Fibroblast of villous mesenchyme (primary cell): ENCODE results near the gene DPF1. TPM values are rescaled to one million over a fixed set of nuclear protein-coding genes. Genes with fewer than 3 reads are reported as not detected.

ENCODE experiments used
- DNase-seq: peaks from one replicate; pipeline ENCODE4 v3.0.0-alpha.2; 2010; ENCODE audit warnings: low read depth
- H3K4me3 ChIP-seq: 2 replicates; pipeline ENCODE4 v1.5.1; 2011; ENCODE audit warnings: low read depth, mild to moderate bottlenecking, low read length
- total RNA-seq: library from RNA; depleted of rRNA; stranded (reverse); fragments of >200 nt; gene quantifications from 2 replicates; pipeline ENCODE4 v1.2.3, GENCODE V29; 2012
- TF ChIP-seq, protein P1 (sequence below): IDR thresholded peaks from 2 replicates; pipeline ENCODE4 v1.5.1; 2012; ENCODE audit warnings: low read depth, mild to moderate bottlenecking, low read length; ENCODE audit not compliant: insufficient read depth

The DPF1 gene
- total RNA-seq, 1 donor = 1.7 TPM

DNA sequence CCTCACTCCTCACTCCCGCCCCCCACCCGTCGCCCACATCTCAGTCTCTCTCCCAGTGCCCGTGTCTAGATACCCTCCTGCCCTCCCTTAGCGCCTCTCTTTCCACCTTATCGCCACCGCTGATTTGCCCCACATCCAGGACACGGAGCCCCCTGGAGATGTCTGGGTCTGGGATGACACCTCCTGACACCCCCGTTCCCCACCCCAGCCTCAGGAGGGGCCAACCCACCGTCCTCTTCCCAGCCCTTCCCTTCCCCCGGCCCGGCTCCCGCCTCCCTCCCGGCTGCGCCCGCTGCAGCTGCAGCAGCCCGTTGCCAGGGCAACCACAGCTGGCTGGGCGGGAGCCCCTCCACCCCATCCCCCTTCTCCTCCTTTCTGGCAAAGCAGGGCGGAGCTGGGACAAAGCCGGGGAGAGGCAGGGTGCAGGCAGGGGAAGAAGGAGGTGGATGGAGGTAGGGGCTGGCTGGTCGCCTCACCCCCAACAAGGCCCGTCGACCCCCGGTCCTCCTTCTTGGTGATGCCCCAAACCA, 13.5 kb downstream of the DPF1 start:
- peak; percentile 56 for DNase-seq
- TF ChIP-seq, protein P1, sequence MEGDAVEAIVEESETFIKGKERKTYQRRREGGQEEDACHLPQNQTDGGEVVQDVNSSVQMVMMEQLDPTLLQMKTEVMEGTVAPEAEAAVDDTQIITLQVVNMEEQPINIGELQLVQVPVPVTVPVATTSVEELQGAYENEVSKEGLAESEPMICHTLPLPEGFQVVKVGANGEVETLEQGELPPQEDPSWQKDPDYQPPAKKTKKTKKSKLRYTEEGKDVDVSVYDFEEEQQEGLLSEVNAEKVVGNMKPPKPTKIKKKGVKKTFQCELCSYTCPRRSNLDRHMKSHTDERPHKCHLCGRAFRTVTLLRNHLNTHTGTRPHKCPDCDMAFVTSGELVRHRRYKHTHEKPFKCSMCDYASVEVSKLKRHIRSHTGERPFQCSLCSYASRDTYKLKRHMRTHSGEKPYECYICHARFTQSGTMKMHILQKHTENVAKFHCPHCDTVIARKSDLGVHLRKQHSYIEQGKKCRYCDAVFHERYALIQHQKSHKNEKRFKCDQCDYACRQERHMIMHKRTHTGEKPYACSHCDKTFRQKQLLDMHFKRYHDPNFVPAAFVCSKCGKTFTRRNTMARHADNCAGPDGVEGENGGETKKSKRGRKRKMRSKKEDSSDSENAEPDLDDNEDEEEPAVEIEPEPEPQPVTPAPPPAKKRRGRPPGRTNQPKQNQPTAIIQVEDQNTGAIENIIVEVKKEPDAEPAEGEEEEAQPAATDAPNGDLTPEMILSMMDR = no peak
- peak overlapping the region; percentile 25 for H3K4me3 ChIP-seq

DNA sequence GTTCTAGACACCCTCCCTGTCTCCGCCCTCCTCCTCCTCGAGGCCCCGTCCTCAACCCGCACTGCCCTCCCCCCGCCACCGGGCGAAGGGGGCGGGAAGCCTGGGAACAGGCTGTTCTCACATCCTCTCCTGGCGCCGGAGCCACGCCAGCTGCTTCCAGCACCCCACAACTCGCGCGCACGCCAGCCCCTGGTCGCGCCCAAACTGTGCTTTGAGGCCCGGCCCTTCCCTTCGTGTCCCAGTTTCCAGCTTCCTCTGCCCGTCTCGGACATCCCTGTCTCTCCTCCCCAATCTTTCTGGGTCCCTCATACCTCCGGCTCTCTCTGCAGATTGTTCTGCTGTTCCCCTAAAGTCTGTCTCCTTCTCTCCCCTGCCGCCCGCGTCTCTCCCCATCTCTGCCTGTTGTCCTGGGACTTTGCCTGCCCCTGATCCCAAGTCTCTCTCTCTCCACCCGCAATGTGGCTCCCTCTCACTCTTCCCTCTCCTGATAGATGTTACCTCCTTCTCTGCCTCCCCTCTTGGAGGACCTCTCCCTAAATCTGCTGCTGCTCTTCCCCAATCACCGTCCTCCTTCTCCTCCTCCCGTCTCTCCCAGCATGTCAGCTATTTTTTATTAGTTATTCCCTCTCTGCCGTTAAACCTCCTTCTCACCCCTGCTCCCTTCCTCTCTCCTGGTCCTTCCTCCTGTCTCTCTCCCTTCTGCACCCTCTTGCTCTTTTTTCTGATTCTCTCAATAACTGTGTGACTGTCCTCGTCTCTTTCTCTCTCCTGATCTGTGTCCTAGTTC, 14.2 kb downstream of the DPF1 start:
- TF ChIP-seq, protein P1 = no peak
- H3K4me3 ChIP-seq = peak overlapping the region; percentile 25
- peak; percentile 66 for DNase-seq

DNA sequence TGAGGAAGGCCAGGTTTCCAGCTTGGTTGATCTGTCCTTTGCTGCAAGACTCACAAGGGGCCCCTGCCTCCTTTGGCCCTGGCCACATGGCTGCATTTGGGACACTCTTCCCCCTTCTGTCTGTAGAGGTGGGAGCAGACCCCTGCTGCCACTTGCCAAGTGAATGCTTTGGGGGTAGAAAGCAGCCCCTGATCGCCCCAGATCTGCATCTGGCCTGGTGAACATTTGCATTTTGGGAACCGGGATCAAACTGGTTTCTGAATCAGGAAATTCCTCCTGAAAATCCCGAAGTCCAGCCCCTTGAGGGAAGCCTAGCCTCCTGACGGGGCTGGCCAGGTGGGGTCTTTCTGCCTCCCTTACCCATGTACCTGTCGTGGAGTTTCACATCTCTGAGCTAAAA, 14.9 kb downstream of the DPF1 start:
- DNase-seq = no peak
- no peak overlapping the region for H3K4me3 ChIP-seq
- TF ChIP-seq, protein P1 = no peak

DNA sequence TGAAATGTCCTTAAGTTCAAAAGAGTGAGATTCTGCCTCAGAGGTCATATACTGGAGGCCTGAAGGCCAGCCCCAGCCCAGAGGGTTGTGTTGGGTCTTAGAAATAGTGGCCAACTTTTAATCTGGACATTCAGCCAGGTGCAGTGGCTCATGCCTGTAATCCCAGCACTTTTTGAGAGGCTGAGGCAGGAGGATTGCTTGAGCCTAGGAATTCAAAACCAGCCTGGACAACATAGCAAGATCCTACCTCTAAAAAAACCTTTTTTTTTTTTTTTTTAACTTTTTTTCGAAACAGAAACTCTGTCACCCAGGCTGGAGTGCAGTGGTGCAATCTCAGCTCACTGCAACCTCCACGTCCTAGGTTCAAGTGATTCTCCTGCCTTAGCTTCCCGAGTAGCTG, 15.5 kb downstream of the DPF1 start:
- DNase-seq = no peak
- H3K4me3 ChIP-seq = no peak overlapping the region
- TF ChIP-seq, protein P1 = no peak

DNA sequence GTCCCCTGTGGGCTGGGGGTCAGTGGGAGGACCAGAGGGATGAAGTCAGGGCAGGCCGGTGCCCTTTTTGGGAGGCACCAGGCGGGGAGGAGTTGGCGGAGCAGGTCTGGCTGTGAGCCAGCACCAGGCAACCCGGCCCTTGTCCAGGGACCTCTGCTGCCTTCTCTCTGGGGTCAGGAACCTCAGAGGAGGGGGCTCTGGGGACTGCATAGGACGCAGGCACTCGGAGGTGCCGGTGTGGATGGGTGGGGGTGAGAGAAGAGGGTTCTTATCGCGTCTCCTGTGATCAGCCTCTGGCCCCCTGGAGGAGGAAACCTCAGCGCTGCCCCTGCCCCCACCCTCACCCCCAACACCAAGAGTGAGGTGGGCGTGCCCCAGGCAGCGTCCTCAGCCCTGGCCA, 16.5 kb downstream of the DPF1 start:
- TF ChIP-seq, protein P1 = no peak
- no peak overlapping the region for H3K4me3 ChIP-seq
- no peak for DNase-seq

DNA sequence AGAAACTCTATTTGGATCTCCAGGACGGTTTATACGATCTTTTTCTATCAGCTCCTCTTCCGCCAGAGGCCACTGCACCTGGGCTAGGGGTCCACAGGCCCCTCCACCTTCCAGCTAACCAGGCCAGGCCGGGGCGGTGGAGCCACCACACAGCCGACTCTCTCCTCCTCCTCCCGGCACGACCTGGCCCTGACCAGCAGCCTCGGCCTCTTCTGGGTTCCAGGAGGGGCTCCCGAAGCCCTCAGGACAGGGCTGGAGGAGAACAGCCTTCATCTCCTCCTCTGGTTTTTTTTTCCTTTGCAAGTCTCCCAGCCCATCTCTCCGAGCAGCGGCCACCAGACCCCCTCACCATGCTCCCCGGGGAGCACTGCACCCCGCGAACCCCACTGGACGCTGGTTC, 17.1 kb downstream of the DPF1 start:
- no peak overlapping the region for H3K4me3 ChIP-seq
- TF ChIP-seq, protein P1 = no peak
- DNase-seq = no peak
